HepG2 (cell line): ENCODE results near the gene PRR36. TPM values are rescaled to one million over a fixed set of nuclear protein-coding genes. Genes with fewer than 3 reads are reported as not detected.

Experiments
- ATAC-seq: fragments of 200-7000 bp; cut with Tn5 transposase; 3 replicates; pipeline ENCODE4 v1.9.1; 2020; ENCODE audit warnings: mild to moderate bottlenecking, moderate library complexity
- BruUV-seq: library from RNA; stranded (reverse); fragments of 400-500 nt; replicated peaks from 2 replicates; lab custom pipeline; 2021; lab: Mats Ljungman, UMichigan
- CTCF ChIA-PET: fragments of 300-600 bp; formaldehyde crosslinking; extraction: SDS; loops from one replicate; lab custom pipeline; 2021; ENCODE audit warnings: low total read pairs, inconsistent platforms, low intra/inter-chr PET ratio; lab: Yijun Ruan, JAX
- POLR2A ChIA-PET: fragments of 350-600 bp; sonication (Branson Sonifier 250); formaldehyde crosslinking; loops from one replicate; lab custom pipeline; 2020; ENCODE audit warnings: antibody characterized with exemption, inconsistent platforms; lab: Yijun Ruan, JAX
- DNase-seq: peaks from one replicate; pipeline ENCODE4 v3.0.0-alpha.2; 2015; ENCODE audit warnings: low spot score
- FAIRE-seq: peaks from 3 replicates; lab custom pipeline; 2011; peaks lifted over from hg19 to GRCh38; lab: Jason Lieb, UNC
- H2AFZ ChIP-seq: one replicate; pipeline ENCODE4 v1.6.1; 2011; ENCODE audit warnings: low read length, inconsistent platforms
- H3K27ac ChIP-seq: fragments of 300-600 bp; 3 replicates; pipeline ENCODE4 v1.8.0; 2011; ENCODE audit warnings: mixed run types, mild to moderate bottlenecking, mixed read lengths, low read length, inconsistent platforms; ENCODE audit not compliant: insufficient read depth; ENCODE audit errors: extremely low read length
- H3K27me3 ChIP-seq, 2 experiments: fragments of 200-600 bp in 1 of 2; 2 replicates in 1 of 2; 3 replicates in 1 of 2; pipeline versions ENCODE4 v1.6.0 to v1.8.0; 2011; ENCODE audit warnings: low read length in 2 of 2, mild to moderate bottlenecking in 2 of 2, moderate library complexity in 2 of 2, inconsistent platforms in 1 of 2; ENCODE audit not compliant: insufficient read depth in 2 of 2, control insufficient read depth in 1 of 2
- H3K36me3 ChIP-seq, 2 experiments: fragments of 200-600 bp in 1 of 2; replicated peaks in 1 of 2; 2 replicates in 1 of 2; 3 replicates in 1 of 2; pipeline versions ENCODE4 v1.5.1 to v1.8.0; 2011; ENCODE audit warnings: low read length in 2 of 2, inconsistent platforms in 1 of 2; ENCODE audit not compliant: insufficient read depth in 2 of 2, control insufficient read depth in 1 of 2
- H3K4me1 ChIP-seq: 2 replicates; pipeline ENCODE4 v1.5.1; 2012; ENCODE audit warnings: low read length, inconsistent platforms; ENCODE audit not compliant: insufficient read depth
- H3K4me2 ChIP-seq: 2 replicates; pipeline ENCODE4 v1.6.0; 2011; ENCODE audit warnings: low read depth, low read length, inconsistent platforms
- H3K4me3 ChIP-seq, 3 experiments: fragments of 200-600 bp in 1 of 3; sonication (generic), shearing (Covaris generic) in 1 of 3; replicated peaks in 1 of 3; 2 replicates each; pipeline ENCODE4 v1.5.1; 2011 to 2016; ENCODE audit warnings: low read length in 3 of 3, inconsistent platforms in 2 of 3, low read depth in 2 of 3, mild to moderate bottlenecking in 2 of 3, control low read depth in 1 of 3, mixed read lengths in 1 of 3; ENCODE audit not compliant: insufficient read depth in 1 of 3
- H3K79me2 ChIP-seq: one replicate; pipeline ENCODE4 v1.6.1; 2011; ENCODE audit warnings: low read length, inconsistent platforms; ENCODE audit not compliant: insufficient read depth
- H3K9ac ChIP-seq: 2 replicates; pipeline ENCODE4 v1.6.0; 2011; ENCODE audit warnings: mild to moderate bottlenecking, low read depth, low read length, inconsistent platforms; ENCODE audit not compliant: insufficient read depth
- H3K9me3 ChIP-seq: 2 replicates; pipeline ENCODE4 v1.5.1; 2012; ENCODE audit warnings: mild to moderate bottlenecking, low read length
- H4K20me1 ChIP-seq: 2 replicates; pipeline ENCODE4 v1.6.0; 2011; ENCODE audit warnings: inconsistent platforms, mild to moderate bottlenecking, low read length, moderate library complexity; ENCODE audit not compliant: insufficient read depth
- AGO1 ChIP-seq: fragments of 200-400 bp; formaldehyde crosslinking; IDR thresholded peaks from 2 replicates; pipeline ENCODE4 v1.6.1; 2017; ENCODE audit warnings: mild to moderate bottlenecking, low read depth, low read length, moderate library complexity; ENCODE audit not compliant: poor library complexity, severe bottlenecking
- ARNTL ChIP-seq: sonication (generic); formaldehyde crosslinking; IDR thresholded peaks from 2 replicates; pipeline ENCODE4 v1.4.0; 2020; ENCODE audit warnings: mild to moderate bottlenecking, missing genetic modification reagents
- ASH2L ChIP-seq: fragments of 300-600, 200-600 bp; sonication (generic); IDR thresholded peaks from 2 replicates; pipeline ENCODE4 v1.7.0; 2017; ENCODE audit warnings: low read depth, mild to moderate bottlenecking, moderate library complexity, mixed read lengths, low read length; ENCODE audit not compliant: insufficient read length
- BHLHE40 ChIP-seq: IDR thresholded peaks from 2 replicates; pipeline ENCODE4 v1.6.1; 2011; ENCODE audit warnings: low read length, improper control_type of control experiment
- GPN1 ChIP-seq: sonication (generic); formaldehyde crosslinking; IDR thresholded peaks from 2 replicates; pipeline ENCODE4 v1.5.1; 2020; ENCODE audit warnings: missing genetic modification reagents, borderline replicate concordance
- KAT7 ChIP-seq: IDR thresholded peaks from 2 replicates; pipeline ENCODE4 v1.6.1; 2018; ENCODE audit warnings: borderline replicate concordance, missing compliant biosample characterization
- MXD4 ChIP-seq: IDR thresholded peaks from 2 replicates; pipeline ENCODE4 v1.6.1; 2016; ENCODE audit warnings: mild to moderate bottlenecking, missing biosample characterization, missing genetic modification reagents
- NFYB ChIP-seq: sonication (generic); formaldehyde crosslinking; IDR thresholded peaks from 2 replicates; pipeline ENCODE4 v1.4.0; 2020; ENCODE audit warnings: missing genetic modification reagents
- PHF21A ChIP-seq: sonication (generic); formaldehyde crosslinking; IDR thresholded peaks from 2 replicates; pipeline ENCODE4 v1.5.0; 2020; ENCODE audit warnings: mild to moderate bottlenecking, missing genetic modification reagents
- PRDM15 ChIP-seq: sonication (generic); formaldehyde crosslinking; IDR thresholded peaks from 2 replicates; pipeline ENCODE4 v1.4.0; 2020; ENCODE audit warnings: missing genetic modification reagents
- SAFB2 ChIP-seq: sonication (generic); formaldehyde crosslinking; IDR thresholded peaks from 2 replicates; pipeline ENCODE4 v1.5.1; 2020; ENCODE audit warnings: missing genetic modification reagents, low read depth, mild to moderate bottlenecking, borderline replicate concordance
- ZFP37 ChIP-seq: sonication (generic); formaldehyde crosslinking; IDR thresholded peaks from 2 replicates; pipeline ENCODE4 v1.4.0; 2020; ENCODE audit warnings: missing genetic modification reagents, borderline replicate concordance
- ZKSCAN8 ChIP-seq: IDR thresholded peaks from 2 replicates; pipeline ENCODE4 v1.6.1; 2016; ENCODE audit warnings: borderline replicate concordance, missing genetic modification reagents, missing compliant biosample characterization
- ZNF350 ChIP-seq: sonication (generic); formaldehyde crosslinking; IDR thresholded peaks from 2 replicates; pipeline ENCODE4 v1.4.0; 2020; ENCODE audit warnings: mild to moderate bottlenecking, low read depth, missing genetic modification reagents, borderline replicate concordance
- ZNF530 ChIP-seq: sonication (generic); formaldehyde crosslinking; IDR thresholded peaks from 2 replicates; pipeline ENCODE4 v1.5.0; 2020; ENCODE audit warnings: low read depth, mild to moderate bottlenecking, missing genetic modification reagents
- ZNF772 ChIP-seq: sonication (generic); formaldehyde crosslinking; IDR thresholded peaks from 2 replicates; pipeline ENCODE4 v1.5.0; 2020; ENCODE audit warnings: mild to moderate bottlenecking, missing genetic modification reagents
- ZNF784 ChIP-seq: sonication (generic); formaldehyde crosslinking; IDR thresholded peaks from 2 replicates; pipeline ENCODE4 v1.5.1; 2020; ENCODE audit warnings: missing genetic modification reagents, mild to moderate bottlenecking, borderline replicate concordance
- ZSCAN22 ChIP-seq: sonication (generic); formaldehyde crosslinking; IDR thresholded peaks from 2 replicates; pipeline ENCODE4 v1.4.0; 2020; ENCODE audit warnings: mild to moderate bottlenecking, missing genetic modification reagents
- ZSCAN5A ChIP-seq: sonication (generic); formaldehyde crosslinking; IDR thresholded peaks from 2 replicates; pipeline ENCODE4 v1.8.0; 2022; ENCODE audit warnings: mild to moderate bottlenecking, missing genetic modification reagents, borderline replicate concordance
- WGBS: methylation state at CpG from one replicate; pipeline ENCODE4 v1.1.6; 2017; ENCODE audit warnings: low lambda C conversion rate; 5-methylcytosine and 5-hydroxymethylcytosine counted together
- in situ Hi-C: cut with HindIII; loops from 2 replicates; pipeline ENCODE4 v1.10.0; 2017; ENCODE audit warnings: low pct_unique_long_range_greater_than_20kb; ENCODE audit not compliant: extremely low pct_ligation_motif_present
- intact Hi-C: fragments of 100-400 bp; cut with micrococcal nuclease; formaldehyde crosslinking; loops from one replicate; pipeline ENCODE4 v1.10.0; 2022; ENCODE audit not compliant: unreplicated experiment
- polyA plus RNA-seq, 8 experiments: library from polyadenylated mRNA; depleted of rRNA in 3 of 8; stranded (reverse) in 7 of 8; unstranded in 1 of 8; fragments of >200 nt; fragmentation: Illumina TruSeq in 4 of 8; extraction: Trizol in 4 of 8; gene quantifications; 2 replicates each; pipeline versions ENCODE4 v1.2.1 to v1.2.3, GENCODE V29; 2011 to 2016; ENCODE audit warnings: low read depth in 4 of 8, missing spikeins in 1 of 8, mixed read lengths in 1 of 8; ENCODE audit not compliant: insufficient read depth in 1 of 8
- total RNA-seq, 5 experiments: library from RNA; depleted of rRNA; stranded (reverse); fragments of >200 nt; fragmentation: Illumina TruSeq; extraction: Trizol; gene quantifications; 2 replicates each; pipeline ENCODE4 v1.2.3, GENCODE V29; 2016; ENCODE audit warnings: low read depth in 1 of 5

PRR36 gene
- total and polyA plus RNA-seq, 2 of the 13 experiments (the other 11 are each of a cell fraction or from before 2014, with no cell fraction given), result 0.07 to 0.17 TPM

GRCh38 chr19:7868326-7868670, 5.9 kb downstream of the PRR36 start:
- intact Hi-C loops, result no loop called here
- no peaks in the 10 kb centered on the region for H3K36me3 ChIP-seq
- 45% methylated on average over 8 of the region's 21 CpGs for WGBS
- no TSS peak for BruUV-seq
- in situ Hi-C loops, result no loop called here
- ATAC-seq, result no peak
- peak overlapping the region; percentile 95 for H3K4me2 ChIP-seq
- POLR2A ChIA-PET, result interaction anchor here (0.7 to 3.3 kb wide), 13 partner anchors 11 to 75 kb away, joined by 3 to 67 read pairs (median 8); partner anchors contain the start of genes LRRC8E, MAP2K7, SNAPC2 and TIMM44
- H3K79me2 ChIP-seq, result no peaks in the 10 kb centered on the region
- H4K20me1 ChIP-seq, result no peaks in the 10 kb centered on the region; the same call in 1 of the 2 replicates
- no peaks in the 10 kb centered on the region for H3K27me3 ChIP-seq
- H3K9ac ChIP-seq, result no peak overlapping the region
- peak overlapping the region; percentile 78 for H3K27ac ChIP-seq
- TF ChIP-seq ZNF350 (CRISPR knock-in tag), result 0 out of 2 replicates have a peak, but pooled peaks have one; percentile 17
- 0 out of 2 replicates have a peak, but pooled peaks have one; percentile 34 for TF ChIP-seq PHF21A (CRISPR knock-in tag)
- 0 out of 2 replicates have a peak, but pooled peaks have one; percentile 8 for TF ChIP-seq MXD4 (CRISPR knock-in tag)
- TF ChIP-seq ZNF772 (CRISPR knock-in tag), result 0 out of 2 replicates have a peak, but pooled peaks have one; percentile 3
- TF ChIP-seq ZNF784 (CRISPR knock-in tag), result no peak
- TF ChIP-seq ASH2L, result no peak
- no peak for TF ChIP-seq AGO1
- peak; percentile 24; the same call in 1 of the 2 replicates for TF ChIP-seq ZKSCAN8 (CRISPR knock-in tag)
- no peak for TF ChIP-seq NFYB (CRISPR knock-in tag)
- TF ChIP-seq KAT7 (CRISPR knock-in tag), result 0 out of 2 replicates have a peak, but pooled peaks have one; percentile 3
- TF ChIP-seq SAFB2, result no peak
- TF ChIP-seq ZSCAN5A, result no peak
- 0 out of 2 replicates have a peak, but pooled peaks have one; percentile 29 for TF ChIP-seq ZFP37 (CRISPR knock-in tag)
- no peak for TF ChIP-seq ZNF530 (CRISPR knock-in tag)
- TF ChIP-seq BHLHE40, result peak; percentile 50
- TF ChIP-seq PRDM15, result no peak
- TF ChIP-seq GPN1 (CRISPR knock-in tag), result no peak
- TF ChIP-seq ARNTL (CRISPR knock-in tag), result peak; percentile 13; the same call in 1 of the 2 replicates
- TF ChIP-seq ZSCAN22 (CRISPR knock-in tag), result 0 out of 2 replicates have a peak, but pooled peaks have one; percentile 31
- TF ChIP-seq, all 625 proteins: peak for 10
- Histone ChIP-seq H3K4me3 (peak overlapping the region; percentile 46 to 74 (median 49); a peak in 5 of 6 replicates), H2AFZ (no peak overlapping the region), H3K4me1 (peaks cover 70% of the 10 kb centered on the region), H3K9me3 (no peaks in the 10 kb centered on the region)
- FAIRE-seq (no peak), DNase-seq (no peak)
- CTCF ChIA-PET, result interaction anchor here (1.5 to 1.8 kb wide), 2 partner anchors 52 to 56 kb away, joined by 3 to 4 read pairs; partner anchors contain the start of gene SNAPC2
